HCT116 (cell line): ENCODE data around the gene MORF4L2.

Source experiments
- CTCF ChIP-seq, 3 experiments: fragments of 200-600 bp in 1 of 3; sonication (generic) in 1 of 3; IDR thresholded peaks in 2 of 3; conservative IDR thresholded peaks in 1 of 3; 2 replicates each; pipeline ENCODE4 v1.5.1; 2012 to 2017; ENCODE audit warnings: low read depth in 2 of 3, low read length in 2 of 3, antibody characterized with exemption in 1 of 3, borderline replicate concordance in 1 of 3, control low read depth in 1 of 3, mild to moderate bottlenecking in 1 of 3, mixed read lengths in 1 of 3, mixed run types in 1 of 3, moderate library complexity in 1 of 3; ENCODE audit not compliant: insufficient read depth in 1 of 3
- POLR2A ChIP-seq: IDR thresholded peaks from 2 replicates; pipeline ENCODE4 v1.7.0; 2011; ENCODE audit warnings: borderline replicate concordance; ENCODE audit not compliant: insufficient read depth, insufficient read length; ENCODE audit errors: extremely low read depth
- POLR2AphosphoS5 ChIP-seq: IDR thresholded peaks from 2 replicates; pipeline ENCODE4 v1.6.1; 2011; ENCODE audit warnings: mild to moderate bottlenecking, low read depth, low read length, moderate library complexity
- SP1 ChIP-seq: IDR thresholded peaks from 2 replicates; pipeline ENCODE4 v1.6.1; 2012; ENCODE audit warnings: low read depth

- TF ChIP-seq SP1 (no peak), CTCF (IDR thresholded peaks at IDR 0.05 in 2 of 3, conservative IDR thresholded peaks at IDR 0.05 in 1 of 3; ENCODE audit: borderline replicate concordance in 1 of 3, insufficient read depth in 1 of 3, low read depth in 2 of 3, low read length in 2 of 3) (no peak), POLR2AphosphoS5 (no peak), POLR2A (no peak)
These were observed 31.6 kb upstream of the MORF4L2 start for GRCh38 chrX:103718120-103718519.
